ENCODE measurements around the gene RCAN2. TPM values are rescaled to one million over a fixed set of nuclear protein-coding genes. Genes with fewer than 3 reads are reported as not detected.

Gene RCAN2
- total and polyA plus RNA-seq, 2 donors (not counting 3 experiments of a cell fraction or from before 2014, with no cell fraction given): 0.07 to 0.33 TPM

DNA sequence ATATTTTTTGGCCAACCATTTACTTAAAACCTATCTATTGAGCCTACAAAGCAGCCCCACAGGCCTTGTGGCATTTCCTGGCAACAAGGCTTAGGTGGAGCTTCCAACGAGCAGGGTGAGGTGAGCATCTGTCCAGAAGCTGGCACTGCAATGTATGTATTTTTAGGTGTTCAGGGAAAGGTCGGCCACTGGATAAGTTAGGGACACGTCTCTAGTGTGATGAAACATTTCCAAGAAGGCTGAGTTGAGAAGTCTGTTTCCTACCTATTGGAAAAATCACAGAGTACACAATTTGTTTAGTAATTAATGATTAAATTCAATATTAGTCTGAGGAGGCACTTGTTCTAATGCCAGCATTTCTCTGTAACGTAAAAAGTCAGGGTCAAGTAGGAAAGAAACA, 17.8 kb upstream of the RCAN2 start:
- ChIA-PET POLR2A (no interaction called here), CTCF (no interaction called here)
- Histone ChIP-seq H3K9me3 (replicated peaks; ENCODE audit: control insufficient read depth, insufficient read depth, low read length) (no peaks in the 10 kb centered on the region), H3K4me3 (replicated peaks in 1 of 3; ENCODE audit: insufficient read depth in 1 of 3, low read depth in 1 of 3, low read length in 3 of 3) (no peak overlapping the region), H2AFZ (ENCODE audit: low read depth, low read length) (no peak overlapping the region), H3K27me3 (ENCODE audit: control insufficient read depth in 2 of 2, insufficient read depth in 2 of 2, low read length in 2 of 2) (peaks cover 2 to 4% of the 10 kb centered on the region in 2 experiments), H3K79me2 (ENCODE audit: control insufficient read depth, insufficient read depth, low read length) (no peaks in the 10 kb centered on the region), H3K27ac (ENCODE audit: insufficient read depth, low read depth, low read length) (no peak overlapping the region), H4K20me1 (replicated peaks; ENCODE audit: control insufficient read depth, extremely low read depth, insufficient read depth, low read length) (no peaks in the 10 kb centered on the region), H3K9ac (replicated peaks; ENCODE audit: extremely low read depth, insufficient read depth, low read length) (no peak overlapping the region), H3K36me3 (ENCODE audit: control insufficient read depth in 2 of 2, extremely low read depth in 1 of 2, insufficient read depth in 2 of 2, low read length in 2 of 2) (no peaks in the 10 kb centered on the region), H3K9me1 (replicated peaks; ENCODE audit: control insufficient read depth, extremely low read depth, insufficient read depth, low read length) (no peaks in the 10 kb centered on the region), H3K4me2 (ENCODE audit: insufficient read depth, low read length) (no peak overlapping the region), H3K4me1 (ENCODE audit: control insufficient read depth, extremely low read depth, insufficient read depth, low read length) (no peaks in the 10 kb centered on the region)
- FAIRE-seq: no peak
- TF ChIP-seq JUN (IDR thresholded peaks at IDR 0.05; ENCODE audit: borderline replicate concordance, insufficient read depth, insufficient read length, low read depth): no peak
- TF ChIP-seq MYC (IDR thresholded peaks at IDR 0.05; ENCODE audit: low read depth, low read length): no peak
- no peak for TF ChIP-seq GATA2 (IDR thresholded peaks at IDR 0.05; ENCODE audit: insufficient read depth, insufficient read length, low read depth, low read length)
- TF ChIP-seq POLR2AphosphoS5 (IDR thresholded peaks at IDR 0.05; ENCODE audit: insufficient read depth, low read depth, low read length): no peak
- no peak for TF ChIP-seq EZH2 (IDR thresholded peaks at IDR 0.05; ENCODE audit: borderline replicate concordance, low read depth, low read length, severe bottlenecking)
- TF ChIP-seq, protein P1, sequence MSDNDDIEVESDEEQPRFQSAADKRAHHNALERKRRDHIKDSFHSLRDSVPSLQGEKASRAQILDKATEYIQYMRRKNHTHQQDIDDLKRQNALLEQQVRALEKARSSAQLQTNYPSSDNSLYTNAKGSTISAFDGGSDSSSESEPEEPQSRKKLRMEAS (IDR thresholded peaks at IDR 0.05; ENCODE audit: insufficient read depth, insufficient read length): no peak
- no peak for TF ChIP-seq FOS (IDR thresholded peaks at IDR 0.05; ENCODE audit: borderline replicate concordance, insufficient read depth, low read length)
- no peak for TF ChIP-seq POLR2A (IDR thresholded peaks at IDR 0.05; ENCODE audit: low read depth, low read length)
- TF ChIP-seq, protein P2, sequence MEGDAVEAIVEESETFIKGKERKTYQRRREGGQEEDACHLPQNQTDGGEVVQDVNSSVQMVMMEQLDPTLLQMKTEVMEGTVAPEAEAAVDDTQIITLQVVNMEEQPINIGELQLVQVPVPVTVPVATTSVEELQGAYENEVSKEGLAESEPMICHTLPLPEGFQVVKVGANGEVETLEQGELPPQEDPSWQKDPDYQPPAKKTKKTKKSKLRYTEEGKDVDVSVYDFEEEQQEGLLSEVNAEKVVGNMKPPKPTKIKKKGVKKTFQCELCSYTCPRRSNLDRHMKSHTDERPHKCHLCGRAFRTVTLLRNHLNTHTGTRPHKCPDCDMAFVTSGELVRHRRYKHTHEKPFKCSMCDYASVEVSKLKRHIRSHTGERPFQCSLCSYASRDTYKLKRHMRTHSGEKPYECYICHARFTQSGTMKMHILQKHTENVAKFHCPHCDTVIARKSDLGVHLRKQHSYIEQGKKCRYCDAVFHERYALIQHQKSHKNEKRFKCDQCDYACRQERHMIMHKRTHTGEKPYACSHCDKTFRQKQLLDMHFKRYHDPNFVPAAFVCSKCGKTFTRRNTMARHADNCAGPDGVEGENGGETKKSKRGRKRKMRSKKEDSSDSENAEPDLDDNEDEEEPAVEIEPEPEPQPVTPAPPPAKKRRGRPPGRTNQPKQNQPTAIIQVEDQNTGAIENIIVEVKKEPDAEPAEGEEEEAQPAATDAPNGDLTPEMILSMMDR (IDR thresholded peaks at IDR 0.05; ENCODE audit: extremely low read depth in 1 of 2, insufficient read depth in 1 of 2, low read depth in 1 of 2, low read length in 2 of 2): no peak
- intact Hi-C loops (cut with micrococcal nuclease): no loop called here
- DNase-seq (ENCODE audit: low read depth, low spot score): no peak
- BruUV-seq (replicated peaks): no TSS peak
- dilution Hi-C loops (cut with MboI; ENCODE audit: extremely low pct_ligation_motif_present, low sequenced_read_pairs): no loop called here
